Measurements from ENCODE around the gene ASNSD1.

Gene ASNSD1

DNA sequence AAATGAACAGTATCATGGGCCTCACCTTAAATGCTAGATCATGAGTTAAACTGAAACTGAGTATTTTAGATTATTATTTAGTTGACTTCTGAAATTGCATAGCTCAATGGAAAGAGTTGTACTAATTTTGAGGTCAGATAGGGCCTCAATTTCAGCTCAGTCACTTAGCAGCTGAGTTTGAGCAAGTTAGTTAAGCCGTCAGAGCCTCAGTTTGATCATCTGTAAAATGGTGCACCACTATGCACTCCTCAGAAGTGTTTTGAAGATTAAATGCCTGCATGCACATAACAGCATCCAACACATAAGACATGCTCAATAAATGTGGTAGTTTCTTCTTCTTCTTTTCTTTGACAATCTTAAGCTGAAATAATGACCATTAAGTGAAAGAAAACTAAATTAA is 38.2 kb upstream of the ASNSD1 start:
- Histone ChIP-seq H3K4me2 (ENCODE audit: low read length) (no peak overlapping the region), H3K27me3 (ENCODE audit: control insufficient read depth, low read length) (0 out of 2 replicates have a peak, but pooled peaks cover 2% of the 10 kb centered on the region), H3K9me3 (ENCODE audit: control insufficient read depth, insufficient read depth, low read length) (no peaks in the 10 kb centered on the region), H3K27ac (ENCODE audit: low read depth, low read length) (no peak overlapping the region), H3K79me2 (ENCODE audit: control insufficient read depth, low read length) (no peaks in the 10 kb centered on the region), H3F3A (ENCODE audit: control insufficient read depth, insufficient read depth) (no peaks in the 10 kb centered on the region), H3K4me3 (ENCODE audit: low read length) (no peak overlapping the region), H3K9me2 (replicated peaks; ENCODE audit: control insufficient read depth, low read length) (no peaks in the 10 kb centered on the region), H3K36me3 (ENCODE audit: control insufficient read depth, low read length) (no peaks in the 10 kb centered on the region), H3K4me1 (ENCODE audit: control insufficient read depth, low read length) (no peaks in the 10 kb centered on the region), H4K20me1 (ENCODE audit: control insufficient read depth, insufficient read depth, low read depth, low read length) (no peaks in the 10 kb centered on the region)
- TF ChIP-seq EZH2phosphoT487 (IDR thresholded peaks at IDR 0.05; ENCODE audit: borderline replicate concordance, low read length): no peak
- TF ChIP-seq, protein P1, sequence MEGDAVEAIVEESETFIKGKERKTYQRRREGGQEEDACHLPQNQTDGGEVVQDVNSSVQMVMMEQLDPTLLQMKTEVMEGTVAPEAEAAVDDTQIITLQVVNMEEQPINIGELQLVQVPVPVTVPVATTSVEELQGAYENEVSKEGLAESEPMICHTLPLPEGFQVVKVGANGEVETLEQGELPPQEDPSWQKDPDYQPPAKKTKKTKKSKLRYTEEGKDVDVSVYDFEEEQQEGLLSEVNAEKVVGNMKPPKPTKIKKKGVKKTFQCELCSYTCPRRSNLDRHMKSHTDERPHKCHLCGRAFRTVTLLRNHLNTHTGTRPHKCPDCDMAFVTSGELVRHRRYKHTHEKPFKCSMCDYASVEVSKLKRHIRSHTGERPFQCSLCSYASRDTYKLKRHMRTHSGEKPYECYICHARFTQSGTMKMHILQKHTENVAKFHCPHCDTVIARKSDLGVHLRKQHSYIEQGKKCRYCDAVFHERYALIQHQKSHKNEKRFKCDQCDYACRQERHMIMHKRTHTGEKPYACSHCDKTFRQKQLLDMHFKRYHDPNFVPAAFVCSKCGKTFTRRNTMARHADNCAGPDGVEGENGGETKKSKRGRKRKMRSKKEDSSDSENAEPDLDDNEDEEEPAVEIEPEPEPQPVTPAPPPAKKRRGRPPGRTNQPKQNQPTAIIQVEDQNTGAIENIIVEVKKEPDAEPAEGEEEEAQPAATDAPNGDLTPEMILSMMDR (IDR thresholded peaks at IDR 0.05; ENCODE audit: low read depth, low read length, poor library complexity, severe bottlenecking): no peak

DNA sequence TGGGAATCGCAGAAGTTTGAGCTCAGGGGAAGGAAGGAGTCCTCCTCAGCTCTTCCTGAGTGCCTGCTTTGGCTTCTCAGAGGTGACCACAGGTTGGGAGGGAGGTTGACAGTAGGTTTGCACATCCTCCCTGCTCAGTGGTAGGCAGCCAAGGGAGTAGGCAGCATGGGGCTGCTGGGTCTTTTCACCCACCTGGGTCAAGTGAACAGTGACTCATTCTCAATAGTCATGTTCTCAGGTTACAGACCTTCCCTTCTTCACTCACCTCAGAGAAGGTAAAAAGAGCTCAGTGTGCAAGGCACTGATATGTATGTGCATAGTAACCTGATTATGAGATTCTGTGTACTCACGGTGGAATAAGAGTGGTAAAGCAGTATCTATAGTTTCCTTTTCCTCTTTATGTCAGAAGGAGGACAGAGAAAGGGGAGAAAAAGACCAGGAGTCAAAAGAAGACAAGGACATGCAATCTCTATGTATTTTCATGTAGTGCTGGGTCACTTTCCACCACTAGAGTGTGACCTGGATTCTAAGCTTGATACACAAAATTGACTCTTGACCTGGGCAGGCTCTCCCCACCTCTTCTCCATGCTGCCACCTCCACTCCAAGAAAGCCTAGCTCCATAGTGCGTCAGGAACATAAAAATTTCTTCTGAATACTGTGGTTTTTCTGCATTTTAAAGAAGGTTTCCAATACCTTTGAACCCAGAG is 36.5 kb upstream of the ASNSD1 start:
- Histone ChIP-seq H3K27ac (ENCODE audit: low read depth, low read length) (no peak overlapping the region), H3K79me2 (ENCODE audit: control insufficient read depth, low read length) (no peaks in the 10 kb centered on the region), H3K9me3 (ENCODE audit: control insufficient read depth, insufficient read depth, low read length) (no peaks in the 10 kb centered on the region), H3F3A (ENCODE audit: control insufficient read depth, insufficient read depth) (no peaks in the 10 kb centered on the region), H3K4me2 (ENCODE audit: low read length) (no peak overlapping the region), H3K36me3 (ENCODE audit: control insufficient read depth, low read length) (no peaks in the 10 kb centered on the region), H3K27me3 (ENCODE audit: control insufficient read depth, low read length) (0 out of 2 replicates have a peak, but pooled peaks cover 2% of the 10 kb centered on the region), H3K4me1 (ENCODE audit: control insufficient read depth, low read length) (no peaks in the 10 kb centered on the region), H4K20me1 (ENCODE audit: control insufficient read depth, insufficient read depth, low read depth, low read length) (no peaks in the 10 kb centered on the region), H3K4me3 (ENCODE audit: low read length) (no peak overlapping the region), H3K9me2 (replicated peaks; ENCODE audit: control insufficient read depth, low read length) (no peaks in the 10 kb centered on the region)
- TF ChIP-seq, protein P1 (IDR thresholded peaks at IDR 0.05; ENCODE audit: low read depth, low read length, poor library complexity, severe bottlenecking): no peak
- no peak for TF ChIP-seq EZH2phosphoT487 (IDR thresholded peaks at IDR 0.05; ENCODE audit: borderline replicate concordance, low read length)

DNA sequence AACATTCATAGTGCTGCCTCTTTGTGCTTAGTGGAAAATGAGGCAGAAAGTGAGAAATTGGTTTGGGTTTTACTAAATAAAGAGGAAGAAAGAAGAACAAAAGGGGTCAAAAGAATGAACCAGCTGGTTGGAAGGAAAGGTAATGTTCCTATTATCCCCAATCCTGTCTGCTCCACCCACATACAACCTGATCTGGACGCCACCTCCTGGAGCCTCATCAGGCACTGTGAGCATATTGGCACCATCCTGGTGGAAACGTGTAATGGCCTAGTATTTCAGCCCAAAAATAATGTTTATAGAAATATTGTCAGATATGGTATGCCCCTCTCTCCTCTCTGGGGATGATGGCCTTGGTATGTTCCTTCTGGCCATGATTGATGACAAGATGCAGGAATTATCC is 35.6 kb upstream of the ASNSD1 start:
- Histone ChIP-seq H3F3A (ENCODE audit: control insufficient read depth, insufficient read depth) (no peaks in the 10 kb centered on the region), H3K27ac (ENCODE audit: low read depth, low read length) (no peak overlapping the region), H3K9me3 (ENCODE audit: control insufficient read depth, insufficient read depth, low read length) (no peaks in the 10 kb centered on the region), H3K4me2 (ENCODE audit: low read length) (no peak overlapping the region), H3K36me3 (ENCODE audit: control insufficient read depth, low read length) (no peaks in the 10 kb centered on the region), H3K4me3 (ENCODE audit: low read length) (no peak overlapping the region), H3K79me2 (ENCODE audit: control insufficient read depth, low read length) (no peaks in the 10 kb centered on the region), H3K4me1 (ENCODE audit: control insufficient read depth, low read length) (no peaks in the 10 kb centered on the region), H4K20me1 (ENCODE audit: control insufficient read depth, insufficient read depth, low read depth, low read length) (no peaks in the 10 kb centered on the region), H3K9me2 (replicated peaks; ENCODE audit: control insufficient read depth, low read length) (no peaks in the 10 kb centered on the region), H3K27me3 (ENCODE audit: control insufficient read depth, low read length) (0 out of 2 replicates have a peak, but pooled peaks cover 2% of the 10 kb centered on the region)
- TF ChIP-seq EZH2phosphoT487 (IDR thresholded peaks at IDR 0.05; ENCODE audit: borderline replicate concordance, low read length): no peak
- TF ChIP-seq, protein P1 (IDR thresholded peaks at IDR 0.05; ENCODE audit: low read depth, low read length, poor library complexity, severe bottlenecking): no peak
